GM18508 (cell line): ENCODE measurements around the gene BACE2.
"Not testable (repeated sequence)": the region's sequence is repeated elsewhere in the genome, so short reads cannot be mapped to it uniquely, and the experiment has no call there.

Experiments used
- ATAC-seq: cut with Tn5 transposase; IDR thresholded peaks from one replicate; pipeline ENCODE4 v1.9.1; 2021; ENCODE audit warnings: moderate number of reproducible peaks; ENCODE audit not compliant: insufficient read depth, unreplicated experiment

Gene BACE2

GRCh38 chr21:41176846-41177245 lies 8.9 kb downstream of the BACE2 start:
- no peak for ATAC-seq

- no peak for ATAC-seq
Observed at GRCh38 chr21:41180752-41181151, 12.8 kb downstream of the BACE2 start.

GRCh38 chr21:41182547-41182946 lies 14.6 kb downstream of the BACE2 start:
- no peak for ATAC-seq

- no peak for ATAC-seq
Observed at GRCh38 chr21:41183575-41183974, 15.6 kb downstream of the BACE2 start.

GRCh38 chr21:41185802-41186201 lies 17.8 kb downstream of the BACE2 start:
- ATAC-seq, result no peak

- no peak for ATAC-seq
Observed at GRCh38 chr21:41186755-41187536, 19.0 kb downstream of the BACE2 start.

- ATAC-seq, result no peak
Observed at GRCh38 chr21:41187537-41188025, 19.6 kb downstream of the BACE2 start.

GRCh38 chr21:41188486-41189149 lies 20.7 kb downstream of the BACE2 start:
- no peak for ATAC-seq

- ATAC-seq, result no peak
Observed at GRCh38 chr21:41189150-41189745, 21.3 kb downstream of the BACE2 start.

- ATAC-seq, result not testable (repeated sequence)
Observed at GRCh38 chr21:41192552-41192951, 24.6 kb downstream of the BACE2 start.

- ATAC-seq, result no peak
Observed at GRCh38 chr21:41195311-41195710, 27.4 kb downstream of the BACE2 start.

- no peak for ATAC-seq
Observed at GRCh38 chr21:41196993-41197392, 29.0 kb downstream of the BACE2 start.

GRCh38 chr21:41197582-41197981 lies 29.6 kb downstream of the BACE2 start:
- ATAC-seq, result no peak

GRCh38 chr21:41198647-41199046 lies 30.7 kb downstream of the BACE2 start:
- not testable (repeated sequence) for ATAC-seq

GRCh38 chr21:41199123-41199522 lies 31.2 kb downstream of the BACE2 start:
- no peak for ATAC-seq

- ATAC-seq, result no peak
Observed at GRCh38 chr21:41199588-41199987, 31.6 kb downstream of the BACE2 start.

GRCh38 chr21:41201385-41201784 lies 33.4 kb downstream of the BACE2 start:
- ATAC-seq, result no peak

- no peak for ATAC-seq
Observed at GRCh38 chr21:41204736-41205135, 36.8 kb downstream of the BACE2 start.

- ATAC-seq, result no peak
Observed at GRCh38 chr21:41207401-41208375, 39.7 kb downstream of the BACE2 start.

- no peak for ATAC-seq
Observed at GRCh38 chr21:41208376-41208763, 40.4 kb downstream of the BACE2 start.
